Kidney glomerular epithelial cell (primary cell): ENCODE results near the gene PNMA5.
A peak's percentile ranks its signal among the peaks of the same experiment; 100 is the strongest.
"Not testable (repeated sequence)": the region's sequence is repeated elsewhere in the genome, so short reads cannot be mapped to it uniquely, and the experiment has no call there.

Experiments used
- DNase-seq: peaks from one replicate; lab custom pipeline; 2025; lab: John Stamatoyannopoulos, UW

Gene PNMA5

GRCh38 chrX:152993933-152994332 is at the start of gene PNMA5:
Gene PNMA5, minus strand, starts transcription at chrX:152994116. Its CDS starts 2,518 bp downstream, at chrX:152991598.
- DNase-seq: no peak

GRCh38 chrX:153032397-153033118 is 38.6 kb upstream of the PNMA5 start:
- DNase-seq: peak; percentile 0

GRCh38 chrX:153030801-153031200 is 36.9 kb upstream of the PNMA5 start:
- DNase-seq: no peak

- no peak for DNase-seq
Observed at GRCh38 chrX:153029875-153030274, 36.0 kb upstream of the PNMA5 start.

- no peak for DNase-seq
Observed at GRCh38 chrX:153029162-153029561, 35.2 kb upstream of the PNMA5 start.

- DNase-seq: not testable (repeated sequence)
Observed at GRCh38 chrX:153028487-153028886, 34.6 kb upstream of the PNMA5 start.

GRCh38 chrX:153026501-153026900 is 32.6 kb upstream of the PNMA5 start:
- DNase-seq: not testable (repeated sequence)

- DNase-seq: no peak
Observed at GRCh38 chrX:153019166-153019565, 25.2 kb upstream of the PNMA5 start.

GRCh38 chrX:153017174-153017573 is 23.3 kb upstream of the PNMA5 start:
- not testable (repeated sequence) for DNase-seq

GRCh38 chrX:153004780-153005179 is 10.9 kb upstream of the PNMA5 start:
- DNase-seq: no peak

- DNase-seq: no peak
Observed at GRCh38 chrX:153003981-153004380, 10.1 kb upstream of the PNMA5 start.

- DNase-seq: not testable (repeated sequence)
Observed at GRCh38 chrX:153002182-153002581, 8.3 kb upstream of the PNMA5 start.

GRCh38 chrX:152997337-152997736 is 3.4 kb upstream of the PNMA5 start:
- DNase-seq: no peak

- no peak for DNase-seq
Observed at GRCh38 chrX:152992115-152992514, 1.8 kb downstream of the PNMA5 start.

GRCh38 chrX:152991123-152991522 is 2.8 kb downstream of the PNMA5 start:
- no peak for DNase-seq

GRCh38 chrX:152989292-152989658 is 4.6 kb downstream of the PNMA5 start:
- no peak for DNase-seq

- DNase-seq: no peak
Observed at GRCh38 chrX:152988536-152989291, 5.2 kb downstream of the PNMA5 start.

- DNase-seq: no peak
Observed at GRCh38 chrX:152987801-152988200, 6.1 kb downstream of the PNMA5 start.

GRCh38 chrX:152987156-152987555 is 6.8 kb downstream of the PNMA5 start:
- DNase-seq: not testable (repeated sequence)

- not testable (repeated sequence) for DNase-seq
Observed at GRCh38 chrX:152985383-152985782, 8.5 kb downstream of the PNMA5 start.

GRCh38 chrX:152968193-152968592 is 25.7 kb downstream of the PNMA5 start:
- DNase-seq: no peak

- DNase-seq: no peak
Observed at GRCh38 chrX:152960115-152960514, 33.8 kb downstream of the PNMA5 start.

GRCh38 chrX:152959626-152960025 is 34.3 kb downstream of the PNMA5 start:
- no peak for DNase-seq
